GM21528 (cell line): ENCODE data around the gene SEMA3G.

Experiments
- ATAC-seq: cut with Tn5 transposase; IDR thresholded peaks from one replicate; pipeline ENCODE4 v1.9.1; 2021; ENCODE audit warnings: mild to moderate bottlenecking, moderate library complexity; ENCODE audit not compliant: unreplicated experiment, low FRiP score

The SEMA3G gene

DNA sequence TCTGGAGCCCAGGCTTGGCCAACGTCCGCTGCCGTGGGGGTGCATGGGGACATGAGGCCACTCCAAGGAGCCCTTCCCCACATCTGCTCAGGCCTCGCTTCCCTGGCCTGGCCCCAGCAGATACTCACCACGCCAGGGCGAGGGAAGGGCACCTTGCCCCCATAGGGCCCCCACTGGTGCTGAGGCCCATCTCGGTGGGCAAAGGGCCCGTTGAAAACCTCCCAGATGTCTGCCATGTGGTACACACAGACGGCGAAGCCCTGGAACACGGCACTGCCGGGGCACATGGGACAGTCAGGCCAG lies 4.7 kb downstream of the SEMA3G start:
- ATAC-seq, result no peak

GRCh38 chr3:52439426-52440248 lies 5.3 kb downstream of the SEMA3G start:
- ATAC-seq, result no peak

- no peak for ATAC-seq
Measured at GRCh38 chr3:52438579-52439425, 6.1 kb downstream of the SEMA3G start.

GRCh38 chr3:52438104-52438376 lies 6.9 kb downstream of the SEMA3G start:
- no peak for ATAC-seq

GRCh38 chr3:52437326-52438103 lies 7.4 kb downstream of the SEMA3G start:
- ATAC-seq, result no peak

GRCh38 chr3:52436500-52437149 lies 8.3 kb downstream of the SEMA3G start:
- no peak for ATAC-seq

- no peak for ATAC-seq
Measured at GRCh38 chr3:52435246-52436101, 9.4 kb downstream of the SEMA3G start.

- ATAC-seq, result no peak
Measured at GRCh38 chr3:52434491-52435115, 10.3 kb downstream of the SEMA3G start.

- ATAC-seq, result no peak
Measured at GRCh38 chr3:52433996-52434479, 10.9 kb downstream of the SEMA3G start.

DNA sequence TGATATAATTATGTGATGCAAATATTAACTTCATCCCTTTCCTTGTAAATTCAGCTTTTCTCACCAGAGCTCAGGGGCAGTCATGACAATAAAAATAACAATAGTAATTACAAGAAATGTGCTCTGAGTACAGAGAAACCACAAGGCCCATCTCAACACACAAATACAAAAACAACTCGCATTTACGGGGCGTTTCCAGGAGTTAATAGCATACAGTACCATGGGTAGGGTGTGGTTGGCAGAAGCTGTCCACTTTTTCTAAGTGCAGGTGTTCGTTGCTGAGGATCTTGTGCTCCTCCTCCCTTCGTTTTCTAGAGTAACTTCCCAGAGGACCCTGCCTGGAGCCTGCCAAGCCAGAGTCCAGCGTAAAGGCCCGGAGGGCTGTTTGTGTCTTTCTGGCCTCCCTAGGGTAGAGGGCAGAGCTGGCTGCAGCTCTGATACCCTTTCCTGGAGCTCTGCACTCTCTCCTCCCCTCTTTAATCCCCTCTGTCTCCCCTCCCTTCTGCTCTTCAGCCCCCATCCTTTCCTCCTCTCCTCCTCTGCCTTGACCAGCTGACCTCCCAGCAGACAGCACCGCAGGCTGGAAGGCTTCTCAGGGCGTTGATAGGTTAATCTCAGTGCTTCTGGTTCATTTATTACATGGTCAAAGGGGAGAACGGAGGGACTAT lies 11.4 kb downstream of the SEMA3G start:
- ATAC-seq, result no peak

GRCh38 chr3:52432691-52433141 lies 12.2 kb downstream of the SEMA3G start:
- no peak for ATAC-seq

- no peak for ATAC-seq
Measured at GRCh38 chr3:52432225-52432624, 12.7 kb downstream of the SEMA3G start.

DNA sequence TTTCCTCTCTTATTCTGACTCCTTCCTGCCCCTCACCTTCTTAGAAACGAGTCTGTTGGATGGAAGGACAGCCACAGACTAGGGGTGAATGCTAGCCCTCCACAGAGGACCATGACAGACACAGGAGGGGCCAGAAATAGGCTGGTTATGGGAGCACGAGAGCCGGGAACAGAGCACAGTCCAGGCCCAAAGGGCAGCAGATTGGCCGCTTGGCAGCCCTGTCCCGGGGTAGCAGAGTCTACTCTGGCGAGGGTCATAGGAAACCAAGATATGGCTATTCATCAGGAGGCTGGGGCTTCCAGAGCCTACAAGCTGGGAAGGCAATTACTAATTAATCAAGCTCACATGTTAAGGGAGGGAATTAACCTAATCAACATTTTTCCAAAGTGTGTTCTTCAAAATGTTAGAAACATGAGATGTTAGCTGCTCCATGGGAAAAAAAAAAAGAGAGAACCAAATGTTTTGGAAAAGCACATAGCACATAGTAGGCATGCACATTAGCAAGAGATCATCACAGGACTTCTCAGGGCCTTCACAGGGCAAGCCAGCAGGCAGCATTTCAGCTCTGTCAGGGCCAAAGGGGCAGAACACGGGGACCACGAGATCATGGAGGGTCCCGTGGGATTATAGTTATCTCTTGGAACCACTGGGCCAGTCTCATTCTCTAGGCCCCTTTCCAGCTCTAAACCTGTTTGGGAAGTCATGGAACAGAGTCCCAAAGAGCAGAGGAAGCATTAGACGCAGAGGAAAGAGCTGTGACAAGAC lies 13.3 kb downstream of the SEMA3G start:
- ATAC-seq, result no peak

DNA sequence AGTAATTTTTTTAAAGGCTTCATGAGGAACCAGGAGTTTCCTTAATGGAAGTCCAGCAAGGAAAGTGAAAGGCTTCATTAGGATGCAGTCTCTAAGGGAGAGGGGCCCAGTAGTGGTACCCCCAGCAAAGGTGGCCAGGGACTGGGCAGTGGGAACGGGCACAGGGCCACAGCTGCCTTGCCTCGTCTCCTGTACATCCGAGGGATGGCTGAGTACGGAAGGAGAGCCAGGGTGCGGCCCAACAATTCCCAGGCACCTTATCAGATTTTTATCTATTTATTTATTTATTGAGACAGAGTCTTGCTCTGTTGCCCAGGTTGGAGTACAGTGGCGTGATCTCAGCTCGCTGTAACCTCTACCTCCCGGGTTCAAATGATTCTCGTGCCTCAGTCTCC lies 14.5 kb downstream of the SEMA3G start:
- ATAC-seq, result no peak

DNA sequence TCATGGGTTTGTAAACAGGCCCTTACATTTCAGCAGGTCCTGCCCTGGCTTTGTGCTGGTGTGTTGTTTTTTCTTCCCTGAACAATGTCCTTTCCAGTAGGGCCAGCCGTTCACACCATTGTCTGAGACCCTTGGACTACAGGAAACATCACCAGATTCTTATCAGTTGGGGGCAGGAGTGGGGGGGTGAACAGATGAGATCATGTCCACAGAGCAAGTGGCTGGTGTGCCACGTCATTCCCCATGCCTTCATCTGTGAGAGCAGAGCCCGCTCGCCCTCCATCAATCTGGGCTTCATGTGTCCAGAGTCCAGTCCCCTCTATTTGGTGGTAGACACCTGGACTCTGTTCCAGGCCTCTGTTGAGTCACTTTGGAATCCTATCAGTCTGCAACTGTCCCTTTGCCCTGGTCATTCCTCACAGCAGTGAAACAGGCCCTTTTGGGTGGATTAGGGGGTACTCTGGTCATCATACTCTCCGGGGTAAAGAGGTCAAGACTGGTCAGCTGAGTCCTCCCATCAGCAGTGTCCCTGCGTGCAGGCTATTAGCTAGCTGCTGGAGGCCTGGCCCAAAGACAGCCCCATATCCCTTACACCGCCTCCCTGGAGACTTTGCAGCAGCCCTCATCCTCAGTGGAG lies 15.0 kb downstream of the SEMA3G start:
- no peak for ATAC-seq

DNA sequence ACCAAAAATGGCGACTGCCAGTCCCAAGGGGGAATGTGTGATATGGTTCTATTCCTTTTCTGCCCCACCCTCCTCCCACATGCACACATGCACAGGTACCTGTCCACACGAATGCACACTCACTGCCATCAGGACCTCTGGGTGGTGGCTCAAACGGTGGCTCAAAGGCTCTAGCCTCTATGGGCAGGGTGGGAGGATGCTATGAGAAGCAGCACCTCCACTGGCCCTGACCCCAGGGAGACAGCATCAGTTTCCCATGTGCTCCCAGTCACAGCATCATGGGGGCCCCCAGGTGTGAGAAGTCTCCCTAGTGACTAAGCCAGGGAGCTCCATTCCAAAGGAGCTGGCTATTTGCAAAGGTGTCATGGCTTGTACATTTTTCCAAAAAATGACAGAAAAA lies 15.9 kb downstream of the SEMA3G start:
- no peak for ATAC-seq

GRCh38 chr3:52428151-52429005 lies 16.5 kb downstream of the SEMA3G start:
- ATAC-seq, result no peak
